Mucosa of descending colon (tissue), 3 donors: ENCODE data around the gene HBP1. TPM values are rescaled to one million over a fixed set of nuclear protein-coding genes. Genes with fewer than 3 reads are reported as not detected.

ENCODE experiments used
- ATAC-seq: fragments of 200-7000 bp; cut with Tn5 transposase; one replicate; pipeline ENCODE4 v1.9.1; 2020; ENCODE audit warnings: mild to moderate bottlenecking, moderate library complexity
- DNase-seq, 3 donors: peaks; one replicate each; pipeline ENCODE4 v3.0.0-alpha.2; 2020
- H3K36me3 ChIP-seq: fragments of 200-600 bp; one replicate; pipeline ENCODE4 v1.8.0; 2021; ENCODE audit warnings: low read depth, mild to moderate bottlenecking
- H3K4me1 ChIP-seq: fragments of 200-600 bp; one replicate; pipeline ENCODE4 v1.8.0; 2021; ENCODE audit warnings: low read depth, mild to moderate bottlenecking
- H3K4me3 ChIP-seq: fragments of 200-600 bp; one replicate; pipeline ENCODE4 v1.8.0; 2021; ENCODE audit warnings: mild to moderate bottlenecking
- H3K9me3 ChIP-seq: fragments of 200-600 bp; one replicate; pipeline ENCODE4 v1.8.0; 2021; ENCODE audit warnings: mild to moderate bottlenecking
- CTCF ChIP-seq: fragments of 200-600 bp; IDR thresholded peaks from one replicate; pipeline ENCODE4 v1.8.0; 2022; ENCODE audit warnings: antibody characterized with exemption, mild to moderate bottlenecking
- intact Hi-C, 2 donors: fragments of 100-400 bp; cut with DNase I in 1 of 2; cut with micrococcal nuclease in 1 of 2; formaldehyde crosslinking; loops; one replicate each; pipeline versions ENCODE4 v1.11.0 to v1.11.1; 2022; cut with DNase I, micrococcal nuclease
- total RNA-seq, 3 donors: library from RNA; stranded (reverse); fragmentation: NEBNext Ultra II Directional in 2 of 3; extraction: Animal tissue kit (Norgen Biotek cat#: 25700) in 2 of 3; gene quantifications; one replicate each; pipeline versions ENCODE4 v1.2.1 to v1.2.4, GENCODE V29; 2021 to 2023
- donor health status: DM: no; HTN: no; CAD: no; lungs with moderate emphysema.
- donor health status: DM: no; HTN: no; CAD: no.
- donor health status: DM: no; HTN: yes; CAD: no.

The HBP1 gene
- total RNA-seq, 3 donors from 2014 or later: 41.2 to 81.5 (median 71.4) TPM

GRCh38 chr7:107248551-107249316 lies 79.9 kb downstream of the HBP1 start:
- no peaks in the 10 kb centered on the region for H3K36me3 ChIP-seq
- ATAC-seq: no peak

GRCh38 chr7:107251963-107252362 lies 83.2 kb downstream of the HBP1 start:
- no peak for TF ChIP-seq CTCF
- no peak for ATAC-seq
- Histone ChIP-seq H3K4me1 (no peaks in the 10 kb centered on the region), H3K9me3 (no peaks in the 10 kb centered on the region), H3K36me3 (no peaks in the 10 kb centered on the region), H3K4me3 (no peak overlapping the region)
- DNase-seq: no peak
- intact Hi-C loops: no loop called here

More at GRCh38 chr7:107248551-107249316, 79.9 kb downstream of the HBP1 start:
- Histone ChIP-seq H3K4me3 (no peak overlapping the region), H3K9me3 (peaks cover 3% of the 10 kb centered on the region), H3K4me1 (no peaks in the 10 kb centered on the region)
- no peak for DNase-seq
- intact Hi-C loops: no loop called here
- no peak for TF ChIP-seq CTCF

Other genes starting within 250 kb of the HBP1 start
- gene PRKAR2B, start 124.3 kb upstream of the HBP1 start, total RNA-seq: 10 to 100 TPM in 1 of 3 donors, 1 to 10 TPM in 2; 4.6 to 20.8 (median 6.4) TPM